A549 treated with ZK216348 at 1 μM for 4 hours (cell line): ENCODE results near the gene SLC39A10. TPM values are rescaled to one million over a fixed set of nuclear protein-coding genes. Genes with fewer than 3 reads are reported as not detected.

Source experiments
- total RNA-seq: library from RNA; stranded (reverse); fragments of 200-300 nt; extraction: Qiagen RNA extraction; gene quantifications from 5 replicates; pipeline ENCODE4 v1.2.3, GENCODE V29; 2022; ENCODE audit warnings: low read depth

SLC39A10 gene, protein sequence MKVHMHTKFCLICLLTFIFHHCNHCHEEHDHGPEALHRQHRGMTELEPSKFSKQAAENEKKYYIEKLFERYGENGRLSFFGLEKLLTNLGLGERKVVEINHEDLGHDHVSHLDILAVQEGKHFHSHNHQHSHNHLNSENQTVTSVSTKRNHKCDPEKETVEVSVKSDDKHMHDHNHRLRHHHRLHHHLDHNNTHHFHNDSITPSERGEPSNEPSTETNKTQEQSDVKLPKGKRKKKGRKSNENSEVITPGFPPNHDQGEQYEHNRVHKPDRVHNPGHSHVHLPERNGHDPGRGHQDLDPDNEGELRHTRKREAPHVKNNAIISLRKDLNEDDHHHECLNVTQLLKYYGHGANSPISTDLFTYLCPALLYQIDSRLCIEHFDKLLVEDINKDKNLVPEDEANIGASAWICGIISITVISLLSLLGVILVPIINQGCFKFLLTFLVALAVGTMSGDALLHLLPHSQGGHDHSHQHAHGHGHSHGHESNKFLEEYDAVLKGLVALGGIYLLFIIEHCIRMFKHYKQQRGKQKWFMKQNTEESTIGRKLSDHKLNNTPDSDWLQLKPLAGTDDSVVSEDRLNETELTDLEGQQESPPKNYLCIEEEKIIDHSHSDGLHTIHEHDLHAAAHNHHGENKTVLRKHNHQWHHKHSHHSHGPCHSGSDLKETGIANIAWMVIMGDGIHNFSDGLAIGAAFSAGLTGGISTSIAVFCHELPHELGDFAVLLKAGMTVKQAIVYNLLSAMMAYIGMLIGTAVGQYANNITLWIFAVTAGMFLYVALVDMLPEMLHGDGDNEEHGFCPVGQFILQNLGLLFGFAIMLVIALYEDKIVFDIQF
- total RNA-seq: 10.2 to 23.7 TPM (median 21.2 TPM) in 5 replicates

DNA sequence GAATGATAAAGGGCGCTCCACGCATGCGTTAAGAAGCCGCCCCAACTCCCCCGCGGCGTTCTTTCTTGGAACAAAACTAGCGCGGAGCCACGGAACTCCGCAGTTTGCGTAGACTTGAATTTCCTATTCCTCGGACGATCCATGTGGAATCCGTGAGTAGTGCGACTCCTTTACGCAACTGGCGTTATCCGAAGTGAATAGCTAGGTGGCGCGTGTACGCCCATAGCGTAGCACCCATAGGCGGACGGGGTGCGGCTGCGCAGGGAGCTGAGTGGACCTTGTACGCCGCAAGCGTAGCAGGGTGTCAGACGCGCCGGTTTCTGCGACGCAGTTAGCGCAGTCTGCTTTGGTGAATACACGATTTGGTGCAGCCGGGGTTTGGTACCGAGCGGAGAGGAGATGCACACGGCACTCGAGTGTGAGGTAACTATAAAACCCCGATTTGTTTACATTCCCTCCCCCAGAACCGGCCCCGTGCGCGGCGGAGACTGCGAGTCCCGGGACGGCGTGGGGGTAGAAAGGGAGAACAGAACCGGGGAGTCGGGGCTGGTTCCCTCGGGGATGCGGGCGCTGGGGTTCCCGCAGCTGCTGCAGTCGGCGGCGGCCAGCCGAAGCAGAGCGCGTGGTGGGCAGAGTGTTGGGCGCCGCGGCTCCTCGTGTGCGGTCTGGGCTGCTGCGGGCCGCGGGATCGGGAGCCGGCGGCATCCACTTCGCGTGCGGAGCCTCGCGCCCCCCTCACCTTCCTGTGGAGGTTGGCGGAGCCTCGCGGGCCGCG is at the start of gene SLC39A10:
Gene SLC39A10, plus strand, starts transcription at position 368 of the 775 bp plus-strand sequence. CDS start 22,817 bp downstream, outside the sequence.

